ENCODE measurements around the gene SPG7. TPM values are rescaled to one million over a fixed set of nuclear protein-coding genes. Genes with fewer than 3 reads are reported as not detected.

SPG7 gene
- total RNA-seq, 1 donor: 78.1 TPM

GRCh38 chr16:89549007-89549700, 41.0 kb downstream of the SPG7 start:
- TF ChIP-seq, protein P1, sequence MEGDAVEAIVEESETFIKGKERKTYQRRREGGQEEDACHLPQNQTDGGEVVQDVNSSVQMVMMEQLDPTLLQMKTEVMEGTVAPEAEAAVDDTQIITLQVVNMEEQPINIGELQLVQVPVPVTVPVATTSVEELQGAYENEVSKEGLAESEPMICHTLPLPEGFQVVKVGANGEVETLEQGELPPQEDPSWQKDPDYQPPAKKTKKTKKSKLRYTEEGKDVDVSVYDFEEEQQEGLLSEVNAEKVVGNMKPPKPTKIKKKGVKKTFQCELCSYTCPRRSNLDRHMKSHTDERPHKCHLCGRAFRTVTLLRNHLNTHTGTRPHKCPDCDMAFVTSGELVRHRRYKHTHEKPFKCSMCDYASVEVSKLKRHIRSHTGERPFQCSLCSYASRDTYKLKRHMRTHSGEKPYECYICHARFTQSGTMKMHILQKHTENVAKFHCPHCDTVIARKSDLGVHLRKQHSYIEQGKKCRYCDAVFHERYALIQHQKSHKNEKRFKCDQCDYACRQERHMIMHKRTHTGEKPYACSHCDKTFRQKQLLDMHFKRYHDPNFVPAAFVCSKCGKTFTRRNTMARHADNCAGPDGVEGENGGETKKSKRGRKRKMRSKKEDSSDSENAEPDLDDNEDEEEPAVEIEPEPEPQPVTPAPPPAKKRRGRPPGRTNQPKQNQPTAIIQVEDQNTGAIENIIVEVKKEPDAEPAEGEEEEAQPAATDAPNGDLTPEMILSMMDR (IDR thresholded peaks at IDR 0.05; ENCODE audit: insufficient read depth, low read length): no peak
- DNase-seq (ENCODE audit: low read depth): no peak
- no peak overlapping the region for H3K4me3 ChIP-seq (ENCODE audit: low read depth, low read length)

GRCh38 chr16:89550421-89551007, 42.3 kb downstream of the SPG7 start:
- no peak overlapping the region for H3K4me3 ChIP-seq (ENCODE audit: low read depth, low read length)
- TF ChIP-seq, protein P1 (IDR thresholded peaks at IDR 0.05; ENCODE audit: insufficient read depth, low read length): no peak
- DNase-seq (ENCODE audit: low read depth): no peak

DNA sequence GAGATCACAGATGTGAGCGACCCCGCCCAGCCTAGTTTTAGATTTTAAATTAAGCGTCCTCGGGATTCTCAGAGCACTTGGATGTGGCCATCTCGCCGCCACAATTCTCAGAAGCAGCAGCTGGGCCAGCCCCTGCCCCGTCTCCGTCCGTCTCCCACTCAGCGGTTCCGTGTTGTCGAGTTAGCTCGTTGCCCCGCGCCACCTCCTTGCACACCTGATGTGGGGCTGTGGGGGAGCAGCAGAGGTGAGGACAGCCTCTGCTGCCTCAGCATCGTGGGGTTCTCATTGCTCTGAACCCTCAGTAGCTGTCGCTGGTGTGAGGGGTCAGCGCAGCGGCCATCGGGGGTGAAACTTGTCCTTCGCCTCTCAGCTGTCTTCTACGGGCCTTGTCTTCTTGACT, 44.1 kb downstream of the SPG7 start:
- H3K4me3 ChIP-seq (ENCODE audit: low read depth, low read length): no peak overlapping the region
- TF ChIP-seq, protein P1 (IDR thresholded peaks at IDR 0.05; ENCODE audit: insufficient read depth, low read length): no peak
- DNase-seq (ENCODE audit: low read depth): no peak

DNA sequence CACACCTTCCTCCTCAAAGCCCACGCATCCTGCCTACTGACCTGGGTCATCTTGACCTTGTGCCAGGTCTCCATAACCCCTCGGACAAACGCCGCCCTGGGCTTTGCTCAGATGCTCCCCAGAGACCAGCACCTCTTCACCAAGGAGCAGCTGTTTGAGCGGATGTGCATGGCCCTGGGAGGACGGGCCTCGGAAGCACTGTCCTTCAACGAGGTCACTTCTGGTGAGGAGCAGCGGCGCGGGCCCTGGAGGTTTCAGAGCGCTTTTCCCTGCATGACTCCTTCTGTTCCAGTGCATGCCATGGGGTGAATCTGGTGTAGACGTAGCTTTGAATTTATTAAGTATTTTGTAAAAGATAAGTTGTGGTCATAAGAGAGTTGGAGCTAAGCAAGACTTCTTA, 44.7 kb downstream of the SPG7 start:
- H3K4me3 ChIP-seq (ENCODE audit: low read depth, low read length): no peak overlapping the region
- TF ChIP-seq, protein P1 (IDR thresholded peaks at IDR 0.05; ENCODE audit: insufficient read depth, low read length): no peak
- no peak for DNase-seq (ENCODE audit: low read depth)

DNA sequence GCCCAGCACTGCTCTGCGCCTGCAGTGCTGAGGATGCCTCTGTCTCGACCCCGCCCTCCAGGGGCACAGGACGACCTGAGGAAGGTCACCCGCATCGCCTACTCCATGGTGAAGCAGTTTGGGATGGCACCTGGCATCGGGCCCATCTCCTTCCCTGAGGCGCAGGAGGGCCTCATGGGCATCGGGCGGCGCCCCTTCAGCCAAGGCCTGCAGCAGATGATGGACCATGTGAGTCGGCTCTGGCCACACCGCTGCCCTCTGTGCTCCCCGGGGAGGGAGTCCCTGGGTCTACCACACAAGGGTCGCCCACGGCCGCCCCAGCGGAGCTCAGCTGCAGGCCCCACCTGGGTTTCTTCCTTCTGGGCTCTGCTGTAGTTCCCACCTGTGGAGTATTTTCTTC, 45.5 kb downstream of the SPG7 start:
- TF ChIP-seq, protein P1 (IDR thresholded peaks at IDR 0.05; ENCODE audit: insufficient read depth, low read length): no peak
- no peak overlapping the region for H3K4me3 ChIP-seq (ENCODE audit: low read depth, low read length)
- DNase-seq (ENCODE audit: low read depth): no peak

- no peak for DNase-seq (ENCODE audit: low read depth)
- TF ChIP-seq, protein P1 (IDR thresholded peaks at IDR 0.05; ENCODE audit: insufficient read depth, low read length): no peak
- H3K4me3 ChIP-seq (ENCODE audit: low read depth, low read length): no peak overlapping the region
Observed at GRCh38 chr16:89554343-89554742, 46.1 kb downstream of the SPG7 start.
